Endothelial cell of umbilical vein (primary cell): ENCODE results near the gene MMS22L. TPM values are rescaled to one million over a fixed set of nuclear protein-coding genes. Genes with fewer than 3 reads are reported as not detected.

Experiments
- BruUV-seq: library from RNA; stranded (reverse); fragments of 400-500 nt; replicated peaks from 2 replicates; lab custom pipeline; 2021; lab: Mats Ljungman, UMichigan
- CTCF ChIA-PET: fragments of 300-600, 350-600 bp; sonication (Branson Sonifier 250); formaldehyde crosslinking; loops from one replicate; lab custom pipeline; 2021; ENCODE audit warnings: antibody characterized with exemption, inconsistent platforms; lab: Charles Lee
- POLR2A ChIA-PET: fragments of 300-600, 350-600 bp; sonication (Branson Sonifier 250); formaldehyde crosslinking; loops from one replicate; lab custom pipeline; 2021; ENCODE audit warnings: antibody characterized with exemption, inconsistent platforms; lab: Charles Lee
- DNase-seq: peaks from one replicate; pipeline ENCODE4 v3.0.0-alpha.2; 2011; ENCODE audit warnings: low read depth, low spot score
- FAIRE-seq: peaks from 2 replicates; lab custom pipeline; 2011; peaks lifted over from hg19 to GRCh38; lab: Jason Lieb, UNC
- H2AFZ ChIP-seq: 2 replicates; pipeline ENCODE4 v1.6.0; 2012; ENCODE audit warnings: low read depth, low read length, control low read depth, inconsistent platforms
- H3K27ac ChIP-seq: 2 replicates; pipeline ENCODE4 v1.5.1; 2011; ENCODE audit warnings: low read depth, mild to moderate bottlenecking, control low read depth, low read length, moderate library complexity; ENCODE audit not compliant: insufficient read depth
- H3K27me3 ChIP-seq, 2 experiments: 2 replicates each; pipeline versions ENCODE4 v1.6.0 to v1.6.1; 2011; ENCODE audit warnings: low read length in 2 of 2, mixed read lengths in 1 of 2; ENCODE audit not compliant: control insufficient read depth in 2 of 2, insufficient read depth in 2 of 2
- H3K36me3 ChIP-seq, 2 experiments: 2 replicates in 1 of 2; 3 replicates in 1 of 2; pipeline ENCODE4 v1.5.1; 2011; ENCODE audit warnings: low read length in 2 of 2, mild to moderate bottlenecking in 1 of 2, moderate library complexity in 1 of 2; ENCODE audit not compliant: control insufficient read depth in 2 of 2, insufficient read depth in 2 of 2; ENCODE audit errors: extremely low read depth in 1 of 2
- H3K4me1 ChIP-seq: 3 replicates; pipeline ENCODE4 v1.5.1; 2011; ENCODE audit warnings: mild to moderate bottlenecking, low read length; ENCODE audit not compliant: control insufficient read depth, insufficient read depth; ENCODE audit errors: extremely low read depth
- H3K4me2 ChIP-seq: 2 replicates; pipeline ENCODE4 v1.6.1; 2011; ENCODE audit warnings: low read length, control low read depth, mixed read lengths; ENCODE audit not compliant: insufficient read depth
- H3K4me3 ChIP-seq, 3 experiments: fragments of 200-600 bp in 1 of 3; sonication (generic), shearing (Covaris generic) in 1 of 3; replicated peaks in 1 of 3; 2 replicates each; pipeline ENCODE4 v1.5.1; 2011 to 2016; ENCODE audit warnings: control low read depth in 3 of 3, low read length in 3 of 3, mild to moderate bottlenecking in 2 of 3, inconsistent platforms in 1 of 3, low read depth in 1 of 3, moderate library complexity in 1 of 3; ENCODE audit not compliant: insufficient read depth in 1 of 3
- H3K79me2 ChIP-seq: 2 replicates; pipeline ENCODE4 v1.6.0; 2012; ENCODE audit warnings: low read length, inconsistent platforms; ENCODE audit not compliant: control insufficient read depth, insufficient read depth
- H3K9ac ChIP-seq: replicated peaks from 2 replicates; pipeline ENCODE3; 2011; ENCODE audit warnings: low read length, control low read depth; ENCODE audit not compliant: insufficient read depth; ENCODE audit errors: extremely low read depth
- H3K9me1 ChIP-seq: replicated peaks from 3 replicates; pipeline ENCODE4 v1.6.0; 2011; ENCODE audit warnings: mild to moderate bottlenecking, low read length; ENCODE audit not compliant: control insufficient read depth, insufficient read depth; ENCODE audit errors: extremely low read depth
- H3K9me3 ChIP-seq: replicated peaks from 2 replicates; pipeline ENCODE4 v1.5.1; 2012; ENCODE audit warnings: low read length, inconsistent platforms; ENCODE audit not compliant: control insufficient read depth, insufficient read depth
- H4K20me1 ChIP-seq: replicated peaks from 2 replicates; pipeline ENCODE3; 2011; ENCODE audit warnings: mild to moderate bottlenecking, low read length; ENCODE audit not compliant: control insufficient read depth, insufficient read depth; ENCODE audit errors: extremely low read depth
- FOS ChIP-seq: IDR thresholded peaks from 2 replicates; pipeline ENCODE4 v1.6.1; 2011; ENCODE audit warnings: mild to moderate bottlenecking, low read length, moderate library complexity, borderline replicate concordance; ENCODE audit not compliant: insufficient read depth
- GATA2 ChIP-seq: IDR thresholded peaks from 2 replicates; pipeline ENCODE4 v1.7.0; 2011; ENCODE audit warnings: low read depth, mild to moderate bottlenecking, moderate library complexity, mixed read lengths, low read length; ENCODE audit not compliant: insufficient read length, insufficient read depth
- JUN ChIP-seq: IDR thresholded peaks from 2 replicates; pipeline ENCODE4 v1.6.1; 2011; ENCODE audit warnings: borderline replicate concordance, low read depth; ENCODE audit not compliant: insufficient read length, insufficient read depth
- MYC ChIP-seq: IDR thresholded peaks from one replicate; pipeline ENCODE4 v1.6.1; 2011; ENCODE audit warnings: mild to moderate bottlenecking, low read depth, low read length
- POLR2A ChIP-seq: IDR thresholded peaks from 2 replicates; pipeline ENCODE4 v1.6.1; 2012; ENCODE audit warnings: low read depth, mild to moderate bottlenecking, control low read depth, low read length
- POLR2AphosphoS5 ChIP-seq: IDR thresholded peaks from 2 replicates; pipeline ENCODE4 v1.6.1; 2012; ENCODE audit warnings: low read depth, mild to moderate bottlenecking, control low read depth, low read length, moderate library complexity; ENCODE audit not compliant: insufficient read depth
- dilution Hi-C: fragments of 300-500 bp; cut with MboI; formaldehyde crosslinking; loops from one replicate; pipeline ENCODE4 v1.15.0; 2019; ENCODE audit warnings: low sequenced_read_pairs; ENCODE audit not compliant: extremely low pct_ligation_motif_present
- intact Hi-C: fragments of 100-400 bp; cut with micrococcal nuclease; formaldehyde crosslinking; loops from one replicate; pipeline ENCODE4 v1.10.0; 2022
- polyA plus RNA-seq, 4 experiments: library from polyadenylated mRNA; depleted of rRNA in 3 of 4; stranded (reverse) in 3 of 4; unstranded in 1 of 4; fragments of >200 nt; gene quantifications; 2 replicates each; pipeline versions ENCODE4 v1.2.1 to v1.2.3, GENCODE V29; 2011 to 2012; ENCODE audit warnings: missing spikeins in 1 of 4
- total RNA-seq: library from RNA; stranded (reverse); gene quantifications from 2 replicates; pipeline ENCODE4 v1.2.3, GENCODE V29; 2021

Gene MMS22L
- total and polyA plus RNA-seq, 2 donors (not counting 3 experiments of a cell fraction or from before 2014, with no cell fraction given) = 5.5 to 19.3 TPM

GRCh38 chr6:97151601-97152000, 131.4 kb downstream of the MMS22L start:
- Histone ChIP-seq H2AFZ (no peak overlapping the region), H3K4me1 (no peaks in the 10 kb centered on the region), H3K9me1 (no peaks in the 10 kb centered on the region), H3K9ac (no peak overlapping the region), H4K20me1 (no peaks in the 10 kb centered on the region), H3K4me2 (no peak overlapping the region), H3K27ac (no peak overlapping the region), H3K4me3 (no peak overlapping the region), H3K36me3 (no peaks in the 10 kb centered on the region), H3K9me3 (no peaks in the 10 kb centered on the region), H3K27me3 (no peaks in the 10 kb centered on the region), H3K79me2 (no peaks in the 10 kb centered on the region)
- DNase-seq (no peak), FAIRE-seq (no peak)
- intact Hi-C loops (no loop called here), dilution Hi-C loops (no loop called here)
- CTCF ChIA-PET = no interaction called here
- POLR2A ChIA-PET = no interaction called here
- BruUV-seq = no TSS peak
- no peak for TF ChIP-seq GATA2
- TF ChIP-seq MYC = no peak
- TF ChIP-seq JUN = no peak
- no peak for TF ChIP-seq FOS

GRCh38 chr6:97150932-97151331, 132.1 kb downstream of the MMS22L start:
- H3K79me2 ChIP-seq = no peaks in the 10 kb centered on the region

More at GRCh38 chr6:97150932-97151331, 132.1 kb downstream of the MMS22L start:
- no peak overlapping the region for H3K4me3 ChIP-seq
- no peak overlapping the region for H3K4me2 ChIP-seq
- H3K4me1 ChIP-seq = no peaks in the 10 kb centered on the region
- intact Hi-C loops (no loop called here), dilution Hi-C loops (no loop called here)
- H3K27me3 ChIP-seq = no peaks in the 10 kb centered on the region
- TF ChIP-seq FOS (no peak), GATA2 (no peak), POLR2A (no peak), POLR2AphosphoS5 (no peak), MYC (no peak)
- BruUV-seq = no TSS peak
- ChIA-PET CTCF (interaction anchor here (1.2 kb wide), 1 partner anchor 23 kb away, joined by 3 read pairs; no protein-coding TSS in a partner anchor), POLR2A (no interaction called here)
- no peaks in the 10 kb centered on the region for H3K9me1 ChIP-seq
- no peak overlapping the region for H3K27ac ChIP-seq
- FAIRE-seq (no peak), DNase-seq (no peak)
- H3K9ac ChIP-seq = no peak overlapping the region
- no peaks in the 10 kb centered on the region for H4K20me1 ChIP-seq
- no peaks in the 10 kb centered on the region for H3K9me3 ChIP-seq
- no peak overlapping the region for H2AFZ ChIP-seq
- no peaks in the 10 kb centered on the region for H3K36me3 ChIP-seq
